DOHH2 (cell line): Measurements from ENCODE around the gene YIPF2.

Experiments
- EZH2phosphoT487 ChIP-seq: fragments of 200-600 bp; sonication (generic); IDR thresholded peaks from 2 replicates; pipeline ENCODE4 v1.6.1; 2017; ENCODE audit warnings: borderline replicate concordance, mild to moderate bottlenecking, antibody characterized with exemption, low read length, moderate library complexity, mixed read lengths
- TF ChIP-seq, protein P1 (sequence below): fragments of 200-600 bp; sonication (generic); IDR thresholded peaks from one replicate; pipeline ENCODE4 v1.5.1; 2014; ENCODE audit warnings: antibody characterized with exemption, mild to moderate bottlenecking, low read depth, low read length; ENCODE audit not compliant: poor library complexity, severe bottlenecking

DNA sequence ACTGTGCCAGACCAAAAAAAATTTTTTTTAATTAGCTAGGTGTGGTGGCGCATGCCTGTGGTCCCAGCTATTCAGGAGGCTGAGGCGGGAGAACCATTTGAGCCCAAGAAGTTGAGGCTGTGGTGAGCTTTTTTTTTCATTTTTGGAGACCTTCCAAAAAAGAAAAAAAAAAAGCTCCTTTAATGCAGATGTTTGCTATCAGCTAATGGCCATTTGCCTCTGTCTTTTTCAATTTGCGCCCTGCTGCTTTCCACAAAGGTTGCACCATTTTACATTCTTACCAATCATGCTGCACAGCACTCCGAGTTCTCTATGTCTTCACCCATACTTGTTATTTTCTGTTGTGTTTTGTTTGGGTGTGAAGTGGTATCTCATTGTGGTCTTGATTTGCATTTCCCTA, 16.8 kb upstream of the YIPF2 start:
- TF ChIP-seq EZH2phosphoT487, result no peak
- TF ChIP-seq, protein P1, sequence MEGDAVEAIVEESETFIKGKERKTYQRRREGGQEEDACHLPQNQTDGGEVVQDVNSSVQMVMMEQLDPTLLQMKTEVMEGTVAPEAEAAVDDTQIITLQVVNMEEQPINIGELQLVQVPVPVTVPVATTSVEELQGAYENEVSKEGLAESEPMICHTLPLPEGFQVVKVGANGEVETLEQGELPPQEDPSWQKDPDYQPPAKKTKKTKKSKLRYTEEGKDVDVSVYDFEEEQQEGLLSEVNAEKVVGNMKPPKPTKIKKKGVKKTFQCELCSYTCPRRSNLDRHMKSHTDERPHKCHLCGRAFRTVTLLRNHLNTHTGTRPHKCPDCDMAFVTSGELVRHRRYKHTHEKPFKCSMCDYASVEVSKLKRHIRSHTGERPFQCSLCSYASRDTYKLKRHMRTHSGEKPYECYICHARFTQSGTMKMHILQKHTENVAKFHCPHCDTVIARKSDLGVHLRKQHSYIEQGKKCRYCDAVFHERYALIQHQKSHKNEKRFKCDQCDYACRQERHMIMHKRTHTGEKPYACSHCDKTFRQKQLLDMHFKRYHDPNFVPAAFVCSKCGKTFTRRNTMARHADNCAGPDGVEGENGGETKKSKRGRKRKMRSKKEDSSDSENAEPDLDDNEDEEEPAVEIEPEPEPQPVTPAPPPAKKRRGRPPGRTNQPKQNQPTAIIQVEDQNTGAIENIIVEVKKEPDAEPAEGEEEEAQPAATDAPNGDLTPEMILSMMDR, result no peak
